ENCODE measurements around the gene CBLB. TPM values are rescaled to one million over a fixed set of nuclear protein-coding genes. Genes with fewer than 3 reads are reported as not detected.

The CBLB gene
- polyA plus RNA-seq, 1 experiment: 19.3 TPM

- CTCF ChIA-PET: no interaction called here
- no peak for TF ChIP-seq CTCF (IDR thresholded peaks at IDR 0.05; ENCODE audit: insufficient read depth, low read depth, low read length)
- Histone ChIP-seq H3K36me3 (ENCODE audit: control insufficient read depth, insufficient read depth, low read length) (peaks cover 1% of the 10 kb centered on the region; the same call in 1 of the 2 replicates), H3K4me3 (ENCODE audit: low read depth, low read length) (no peak overlapping the region), H3K27me3 (ENCODE audit: control insufficient read depth, insufficient read depth, low read length) (no peaks in the 10 kb centered on the region)
- POLR2A ChIA-PET: no interaction called here
- DNase-seq (ENCODE audit: low read depth): no peak
These were observed 14.9 kb downstream of the CBLB start for GRCh38 chr3:105853801-105854432.

- DNase-seq (ENCODE audit: low read depth): no peak
- no peak overlapping the region for H3K4me3 ChIP-seq (ENCODE audit: low read depth, low read length)
- TF ChIP-seq CTCF (IDR thresholded peaks at IDR 0.05; ENCODE audit: insufficient read depth, low read depth, low read length): no peak
- ChIA-PET POLR2A (interaction anchor here (0.7 kb wide), 1 partner anchor 777 kb away, joined by 3 read pairs; no protein-coding TSS in a partner anchor), CTCF (interaction anchor here (1.5 kb wide), 1 partner anchor 31 kb away, joined by 3 read pairs; no protein-coding TSS in a partner anchor)
- H3K36me3 ChIP-seq (ENCODE audit: control insufficient read depth, insufficient read depth, low read length): peaks cover 1% of the 10 kb centered on the region; the same call in 1 of the 2 replicates
- H3K27me3 ChIP-seq (ENCODE audit: control insufficient read depth, insufficient read depth, low read length): no peaks in the 10 kb centered on the region
These were observed 17.2 kb downstream of the CBLB start for GRCh38 chr3:105851582-105851981.

- POLR2A ChIA-PET: interaction anchor here (0.7 kb wide), 1 partner anchor 777 kb away, joined by 3 read pairs; no protein-coding TSS in a partner anchor
- no peak for TF ChIP-seq CTCF (IDR thresholded peaks at IDR 0.05; ENCODE audit: insufficient read depth, low read depth, low read length)
- Histone ChIP-seq H3K36me3 (ENCODE audit: control insufficient read depth, insufficient read depth, low read length) (peaks cover 1% of the 10 kb centered on the region; the same call in 1 of the 2 replicates), H3K4me3 (ENCODE audit: low read depth, low read length) (no peak overlapping the region), H3K27me3 (ENCODE audit: control insufficient read depth, insufficient read depth, low read length) (no peaks in the 10 kb centered on the region)
- DNase-seq (ENCODE audit: low read depth): no peak
- CTCF ChIA-PET: interaction anchor here (0.6 kb wide), 1 partner anchor 162 kb away, joined by 3 read pairs; no protein-coding TSS in a partner anchor
These were observed 17.6 kb downstream of the CBLB start for GRCh38 chr3:105851176-105851575.

- no peak for DNase-seq (ENCODE audit: low read depth)
- Histone ChIP-seq H3K27me3 (ENCODE audit: control insufficient read depth, insufficient read depth, low read length) (no peaks in the 10 kb centered on the region), H3K4me3 (ENCODE audit: low read depth, low read length) (no peak overlapping the region), H3K36me3 (ENCODE audit: control insufficient read depth, insufficient read depth, low read length) (peaks cover 1% of the 10 kb centered on the region; the same call in 1 of the 2 replicates)
- CTCF ChIA-PET: interaction anchor here (0.6 kb wide), 1 partner anchor 162 kb away, joined by 3 read pairs; no protein-coding TSS in a partner anchor
- POLR2A ChIA-PET: no interaction called here
- TF ChIP-seq CTCF (IDR thresholded peaks at IDR 0.05; ENCODE audit: insufficient read depth, low read depth, low read length): no peak
These were observed 18.2 kb downstream of the CBLB start for GRCh38 chr3:105850593-105850992.

DNA sequence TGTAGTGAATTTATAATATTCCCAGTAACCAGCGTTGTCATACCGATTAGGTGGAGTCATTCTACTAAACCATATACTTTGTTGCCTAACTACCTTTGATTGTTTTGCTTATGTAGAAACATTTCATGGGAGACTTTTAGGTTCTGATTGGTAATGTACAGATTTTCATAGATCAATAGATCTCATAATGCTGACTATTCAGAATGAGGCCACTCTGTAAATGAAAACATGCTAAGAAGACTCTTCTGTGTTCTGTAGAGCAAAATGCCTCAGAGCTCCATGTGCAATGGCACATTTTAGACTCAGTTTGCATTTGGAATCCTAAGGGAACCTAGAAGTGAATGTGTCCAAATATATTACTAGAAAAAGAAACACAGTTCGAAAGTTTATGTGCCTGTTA, 20.0 kb downstream of the CBLB start:
- no peak for TF ChIP-seq CTCF (IDR thresholded peaks at IDR 0.05; ENCODE audit: insufficient read depth, low read depth, low read length)
- DNase-seq (ENCODE audit: low read depth): no peak
- H3K27me3 ChIP-seq (ENCODE audit: control insufficient read depth, insufficient read depth, low read length): no peaks in the 10 kb centered on the region
- no peaks in the 10 kb centered on the region for H3K36me3 ChIP-seq (ENCODE audit: control insufficient read depth, insufficient read depth, low read length)
- CTCF ChIA-PET: no interaction called here
- H3K4me3 ChIP-seq (ENCODE audit: low read depth, low read length): no peak overlapping the region
- POLR2A ChIA-PET: interaction anchor here (0.7 kb wide), 1 partner anchor 167 kb away, joined by 3 read pairs; no protein-coding TSS in a partner anchor
